ENCODE data around the gene GPC6.

Gene GPC6

DNA sequence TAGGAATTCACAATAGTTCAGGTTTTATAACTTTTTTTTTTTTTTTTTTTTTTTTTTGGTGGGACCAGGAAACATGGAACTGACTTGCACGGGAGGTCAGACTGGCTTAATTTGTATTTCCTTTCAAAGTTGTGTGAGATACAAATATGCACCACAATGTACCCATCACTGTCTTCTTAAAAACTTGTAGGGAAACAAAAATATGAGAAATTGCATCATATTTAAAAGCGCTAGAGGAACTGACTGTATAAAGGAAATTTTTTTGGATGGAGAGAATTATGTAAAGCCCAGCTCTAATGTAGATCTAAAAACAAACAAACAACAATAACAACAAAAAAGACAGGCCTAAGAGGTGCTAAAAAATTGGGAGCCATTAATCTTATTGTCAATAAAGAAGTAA, 1006.3 kb downstream of the GPC6 start:
- H3K27me3 ChIP-seq (replicated peaks): no peaks in the 10 kb centered on the region
- peak overlapping the region; percentile 78 for H3K27ac ChIP-seq
- H3K4me3 ChIP-seq (ENCODE audit: low read depth, low read length): no peak overlapping the region
- no peak for DNase-seq
- in situ Hi-C loops (cut with HindIII; ENCODE audit: low pct_ligation_motif_present, low sequenced_read_pairs): no loop called here
- H3K36me3 ChIP-seq (replicated peaks): no peaks in the 10 kb centered on the region
- TF ChIP-seq CTCF (IDR thresholded peaks at IDR 0.05; ENCODE audit: low read depth, low read length, missing control alignments): no peak

DNA sequence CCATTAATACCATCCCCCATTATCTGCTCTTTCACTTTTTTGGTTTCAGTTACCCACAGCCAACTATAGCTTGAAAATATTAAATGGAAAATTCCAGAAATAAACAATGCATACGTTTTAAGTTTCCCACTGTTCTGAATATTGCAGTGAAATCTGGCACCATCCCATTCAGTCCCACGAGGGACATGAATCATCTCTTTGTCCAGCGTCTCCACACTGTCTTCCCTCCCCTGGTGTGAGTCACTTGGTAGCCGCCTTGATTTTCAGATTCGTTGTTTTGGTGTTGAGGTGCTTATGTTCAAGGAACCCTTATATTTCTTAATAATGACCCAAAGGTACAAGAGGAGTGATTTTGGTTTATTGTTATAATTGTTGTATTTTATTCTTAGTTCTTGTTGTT, 1006.8 kb downstream of the GPC6 start:
- H3K27ac ChIP-seq: peak overlapping the region; percentile 78
- DNase-seq: peak; percentile 96
- in situ Hi-C loops (cut with HindIII; ENCODE audit: low pct_ligation_motif_present, low sequenced_read_pairs): no loop called here
- TF ChIP-seq CTCF (IDR thresholded peaks at IDR 0.05; ENCODE audit: low read depth, low read length, missing control alignments): no peak
- H3K27me3 ChIP-seq (replicated peaks): no peaks in the 10 kb centered on the region
- no peak overlapping the region for H3K4me3 ChIP-seq (ENCODE audit: low read depth, low read length)
- H3K36me3 ChIP-seq (replicated peaks): no peaks in the 10 kb centered on the region

GRCh38 chr13:94233837-94234236, 1007.2 kb downstream of the GPC6 start:
- no peaks in the 10 kb centered on the region for H3K27me3 ChIP-seq (replicated peaks)
- DNase-seq: no peak
- in situ Hi-C loops (cut with HindIII; ENCODE audit: low pct_ligation_motif_present, low sequenced_read_pairs): no loop called here
- H3K36me3 ChIP-seq (replicated peaks): no peaks in the 10 kb centered on the region
- no peak for TF ChIP-seq CTCF (IDR thresholded peaks at IDR 0.05; ENCODE audit: low read depth, low read length, missing control alignments)
- H3K4me3 ChIP-seq (ENCODE audit: low read depth, low read length): no peak overlapping the region
- H3K27ac ChIP-seq: peak overlapping the region; percentile 78

DNA sequence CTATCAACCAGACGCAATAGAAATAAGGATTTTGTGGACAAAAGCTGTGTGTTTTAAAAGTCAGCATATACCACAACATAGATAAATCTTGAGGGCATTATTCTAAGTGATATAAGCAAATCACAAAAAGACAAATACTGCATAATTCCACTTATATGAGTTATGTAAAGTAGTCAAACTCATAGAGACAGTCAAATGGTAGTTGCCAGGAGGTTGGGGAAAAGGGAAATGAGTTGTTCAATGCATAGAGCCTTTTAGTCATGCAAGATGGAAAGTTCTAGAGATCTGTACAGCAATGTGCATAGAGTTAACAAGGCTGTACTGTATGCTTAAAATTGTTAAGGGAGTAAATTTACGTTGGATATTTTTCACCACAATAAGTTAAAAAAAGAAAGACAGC, 1008.1 kb downstream of the GPC6 start:
- no peaks in the 10 kb centered on the region for H3K27me3 ChIP-seq (replicated peaks)
- DNase-seq: no peak
- no peak overlapping the region for H3K27ac ChIP-seq
- no peak overlapping the region for H3K4me3 ChIP-seq (ENCODE audit: low read depth, low read length)
- in situ Hi-C loops (cut with HindIII; ENCODE audit: low pct_ligation_motif_present, low sequenced_read_pairs): no loop called here
- no peak for TF ChIP-seq CTCF (IDR thresholded peaks at IDR 0.05; ENCODE audit: low read depth, low read length, missing control alignments)
- no peaks in the 10 kb centered on the region for H3K36me3 ChIP-seq (replicated peaks)

DNA sequence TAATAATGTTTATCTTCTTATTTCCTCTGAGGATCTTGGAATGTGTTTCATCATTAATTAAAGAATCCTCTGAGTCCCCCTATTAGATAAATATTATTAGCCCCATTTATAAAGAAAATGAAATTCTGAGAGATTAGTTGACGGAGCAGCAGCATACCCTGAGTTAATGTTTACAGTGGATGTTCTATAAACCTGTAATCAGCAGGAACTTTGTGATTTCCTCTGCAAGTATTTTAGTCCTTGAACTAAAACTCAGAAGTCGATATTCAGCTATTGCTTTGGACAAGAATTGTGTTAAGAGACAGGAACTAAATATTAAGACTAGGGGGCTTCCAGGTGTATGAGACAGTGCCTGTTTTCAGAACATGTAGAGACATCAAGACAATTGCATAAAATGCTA, 1009.5 kb downstream of the GPC6 start:
- in situ Hi-C loops (cut with HindIII; ENCODE audit: low pct_ligation_motif_present, low sequenced_read_pairs): no loop called here
- no peaks in the 10 kb centered on the region for H3K36me3 ChIP-seq (replicated peaks)
- no peak for DNase-seq
- H3K4me3 ChIP-seq (ENCODE audit: low read depth, low read length): no peak overlapping the region
- H3K27ac ChIP-seq: no peak overlapping the region
- H3K27me3 ChIP-seq (replicated peaks): no peaks in the 10 kb centered on the region
- no peak for TF ChIP-seq CTCF (IDR thresholded peaks at IDR 0.05; ENCODE audit: low read depth, low read length, missing control alignments)

GRCh38 chr13:94236872-94237271, 1010.3 kb downstream of the GPC6 start:
- H3K4me3 ChIP-seq (ENCODE audit: low read depth, low read length): no peak overlapping the region
- H3K27me3 ChIP-seq (replicated peaks): no peaks in the 10 kb centered on the region
- in situ Hi-C loops (cut with HindIII; ENCODE audit: low pct_ligation_motif_present, low sequenced_read_pairs): no loop called here
- no peaks in the 10 kb centered on the region for H3K36me3 ChIP-seq (replicated peaks)
- no peak overlapping the region for H3K27ac ChIP-seq
- no peak for DNase-seq
- no peak for TF ChIP-seq CTCF (IDR thresholded peaks at IDR 0.05; ENCODE audit: low read depth, low read length, missing control alignments)

Data from brain microvascular endothelial cell (primary cell).